Fibroblast of lung (primary cell): ENCODE results near the gene UPK3B.
"Not testable (repeated sequence)": the region's sequence is repeated elsewhere in the genome, so short reads cannot be mapped to it uniquely, and the experiment has no call there.

Experiments
- CTCF ChIP-seq, 2 donors: IDR thresholded peaks in 1 of 2; conservative IDR thresholded peaks in 1 of 2; 1 replicate in 1 of 2; 2 replicates in 1 of 2; pipeline ENCODE4 v1.5.1; 2011 to 2012; ENCODE audit warnings: low read length in 2 of 2, control low read depth in 1 of 2, inconsistent platforms in 1 of 2, low read depth in 1 of 2, mild to moderate bottlenecking in 1 of 2
- EZH2 ChIP-seq: IDR thresholded peaks from 2 replicates; pipeline ENCODE4 v1.5.1; 2012; ENCODE audit warnings: low read length, control low read depth, mild to moderate bottlenecking; ENCODE audit errors: missing control alignments

GRCh38 chr7:76526183-76526582, 15.8 kb downstream of the UPK3B start:
- TF ChIP-seq CTCF (conservative IDR thresholded peaks at IDR 0.05 in 1 of 2, IDR thresholded peaks at IDR 0.05 in 1 of 2; ENCODE audit: low read depth in 1 of 2, low read length in 2 of 2); EZH2: not testable (repeated sequence)
